Hepatocyte (in vitro differentiated cells): ENCODE data around the gene VPS37C. TPM values are rescaled to one million over a fixed set of nuclear protein-coding genes. Genes with fewer than 3 reads are reported as not detected.
A peak's percentile ranks its signal among the peaks of the same experiment; 100 is the strongest.
"Not testable (repeated sequence)": the region's sequence is repeated elsewhere in the genome, so short reads cannot be mapped to it uniquely, and the experiment has no call there.

ENCODE experiments used
- DNase-seq: peaks from one replicate; pipeline ENCODE4 v3.0.0-alpha.2; 2016; ENCODE audit warnings: low spot score
- H2AFZ ChIP-seq: fragments of 200-600 bp; sonication (generic); 2 replicates; pipeline ENCODE4 v1.6.0; 2016; ENCODE audit warnings: antibody characterized with exemption, mild to moderate bottlenecking
- H3K27ac ChIP-seq: fragments of 200-600 bp; sonication (generic); 2 replicates; pipeline ENCODE4 v1.5.1; 2016; ENCODE audit warnings: mild to moderate bottlenecking
- H3K27me3 ChIP-seq: fragments of 200-600 bp; sonication (generic); 2 replicates; pipeline ENCODE4 v1.6.1; 2016
- H3K36me3 ChIP-seq: fragments of 200-600 bp; sonication (generic); replicated peaks from 2 replicates; pipeline ENCODE4 v1.5.1; 2016; ENCODE audit warnings: low read depth; ENCODE audit not compliant: insufficient read depth
- H3K4me1 ChIP-seq: fragments of 200-600 bp; sonication (generic); 2 replicates; pipeline ENCODE4 v1.5.1; 2016; ENCODE audit warnings: mild to moderate bottlenecking, moderate library complexity; ENCODE audit not compliant: insufficient read depth
- H3K4me2 ChIP-seq: fragments of 200-600 bp; sonication (generic); 2 replicates; pipeline ENCODE4 v1.6.0; 2016
- H3K4me3 ChIP-seq: fragments of 200-600 bp; sonication (generic); 2 replicates; pipeline ENCODE4 v1.5.1; 2016; ENCODE audit warnings: mild to moderate bottlenecking
- H3K79me2 ChIP-seq: fragments of 200-600 bp; sonication (generic); 2 replicates; pipeline ENCODE4 v1.6.0; 2017; ENCODE audit warnings: mild to moderate bottlenecking
- H3K9me2 ChIP-seq: fragments of 200-600 bp; sonication (generic); replicated peaks from 2 replicates; pipeline ENCODE4 v1.6.0; 2017; ENCODE audit warnings: mild to moderate bottlenecking; ENCODE audit not compliant: insufficient read depth
- H3K9me3 ChIP-seq: fragments of 200-600 bp; sonication (generic); 2 replicates; pipeline ENCODE4 v1.5.1; 2016; ENCODE audit warnings: low read depth, mild to moderate bottlenecking
- H4K20me1 ChIP-seq: fragments of 200-600 bp; sonication (generic); 2 replicates; pipeline ENCODE4 v1.6.0; 2016; ENCODE audit warnings: mild to moderate bottlenecking; ENCODE audit not compliant: insufficient read depth, poor library complexity, severe bottlenecking
- EZH2 ChIP-seq: fragments of 200-600 bp; sonication (generic); IDR thresholded peaks from 2 replicates; pipeline ENCODE4 v1.6.1; 2016; ENCODE audit warnings: antibody characterized with exemption, mild to moderate bottlenecking, borderline replicate concordance
- EZH2phosphoT487 ChIP-seq: fragments of 200-600 bp; sonication (generic); IDR thresholded peaks from one replicate; pipeline ENCODE4 v1.6.1; 2018; ENCODE audit warnings: antibody characterized with exemption, mild to moderate bottlenecking, low read depth, moderate library complexity; ENCODE audit not compliant: unreplicated experiment, severe bottlenecking
- WGBS: methylation state at CpG from one replicate; pipeline ENCODE4 v1.1.6; 2016; ENCODE audit warnings: low lambda C conversion rate; ENCODE audit errors: missing lambda C conversion rate; 5-methylcytosine and 5-hydroxymethylcytosine counted together
- polyA plus RNA-seq: library from polyadenylated mRNA; unstranded; fragments of >200 nt; fragmentation: Nextera tagmentation; extraction: Ambion mirVana; gene quantifications from 2 replicates; pipeline ENCODE4 v1.2.1, GENCODE V29; 2016
- total RNA-seq: library from RNA; depleted of rRNA; stranded (reverse); fragments of >200 nt; gene quantifications from 2 replicates; pipeline ENCODE4 v1.2.3, GENCODE V29; 2014
- TF ChIP-seq, protein P1 (sequence below): fragments of 200-600 bp; sonication (generic); IDR thresholded peaks from 2 replicates; pipeline ENCODE4 v1.5.1; 2016; ENCODE audit warnings: antibody characterized with exemption, mild to moderate bottlenecking; ENCODE audit not compliant: poor library complexity

VPS37C gene
- total RNA-seq = 12.2 and 17.0 TPM in 2 replicates
- 23.0 and 26.6 TPM in 2 replicates for polyA plus RNA-seq

DNA sequence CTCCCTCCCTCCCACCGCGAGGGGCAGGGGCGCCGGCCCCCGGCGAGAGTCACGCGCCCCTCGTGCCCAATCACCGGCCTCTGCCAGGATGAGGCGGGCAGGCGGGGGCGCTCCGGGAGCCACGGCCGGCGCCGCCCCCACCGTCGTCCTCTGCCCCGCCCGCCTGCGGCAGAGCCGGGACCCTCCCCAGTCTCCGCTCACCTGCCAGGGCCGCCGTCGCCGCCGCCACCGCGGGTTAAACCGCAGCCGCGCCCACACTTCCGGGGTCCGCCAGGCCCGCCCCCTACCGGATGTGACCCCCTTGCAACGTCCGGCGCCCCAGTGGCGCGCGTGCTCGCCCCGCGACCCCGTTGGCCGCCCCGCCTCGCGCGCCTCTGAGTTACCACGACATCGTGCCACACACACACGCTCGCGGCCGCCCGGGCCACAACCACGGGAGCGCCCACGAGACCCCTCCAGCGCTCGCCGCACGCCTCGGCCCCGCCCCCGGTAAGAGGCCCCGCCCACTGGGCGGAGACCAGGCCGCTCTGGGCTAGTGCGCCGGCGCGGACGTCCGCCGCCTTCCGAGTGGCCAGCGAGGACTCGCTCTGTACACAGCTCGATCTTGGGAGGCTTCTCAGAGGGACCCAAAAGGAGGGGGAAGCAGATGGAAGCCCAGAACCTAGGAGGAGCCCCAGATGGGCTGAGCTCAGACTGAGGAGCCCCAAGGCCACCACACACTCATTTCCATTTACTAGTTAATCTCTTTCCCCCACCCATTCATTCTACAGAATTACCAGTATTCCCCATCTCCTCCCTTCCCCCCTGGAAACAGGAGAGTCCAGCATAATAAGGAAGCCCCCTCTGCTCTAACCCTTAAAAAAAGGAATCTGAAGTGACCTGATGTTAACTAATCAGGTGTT lies at the start of gene VPS37C:
TSS of gene VPS37C (minus strand) at position 237 of the 902 bp plus-strand sequence. CDS start 22,597 bp downstream, outside the sequence.
- H3K4me1 ChIP-seq = peaks cover 44% of the 10 kb centered on the region
- H3K27ac ChIP-seq = peak within 1 kb of the TSS; percentile 96
- H3K4me2 ChIP-seq = peak within 1 kb of the TSS; percentile 82
- TF ChIP-seq EZH2 = no peak
- no peak for TF ChIP-seq EZH2phosphoT487
- TF ChIP-seq, protein P1, sequence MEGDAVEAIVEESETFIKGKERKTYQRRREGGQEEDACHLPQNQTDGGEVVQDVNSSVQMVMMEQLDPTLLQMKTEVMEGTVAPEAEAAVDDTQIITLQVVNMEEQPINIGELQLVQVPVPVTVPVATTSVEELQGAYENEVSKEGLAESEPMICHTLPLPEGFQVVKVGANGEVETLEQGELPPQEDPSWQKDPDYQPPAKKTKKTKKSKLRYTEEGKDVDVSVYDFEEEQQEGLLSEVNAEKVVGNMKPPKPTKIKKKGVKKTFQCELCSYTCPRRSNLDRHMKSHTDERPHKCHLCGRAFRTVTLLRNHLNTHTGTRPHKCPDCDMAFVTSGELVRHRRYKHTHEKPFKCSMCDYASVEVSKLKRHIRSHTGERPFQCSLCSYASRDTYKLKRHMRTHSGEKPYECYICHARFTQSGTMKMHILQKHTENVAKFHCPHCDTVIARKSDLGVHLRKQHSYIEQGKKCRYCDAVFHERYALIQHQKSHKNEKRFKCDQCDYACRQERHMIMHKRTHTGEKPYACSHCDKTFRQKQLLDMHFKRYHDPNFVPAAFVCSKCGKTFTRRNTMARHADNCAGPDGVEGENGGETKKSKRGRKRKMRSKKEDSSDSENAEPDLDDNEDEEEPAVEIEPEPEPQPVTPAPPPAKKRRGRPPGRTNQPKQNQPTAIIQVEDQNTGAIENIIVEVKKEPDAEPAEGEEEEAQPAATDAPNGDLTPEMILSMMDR = peak; percentile 4
- H4K20me1 ChIP-seq = no peaks in the 10 kb centered on the region
- no peaks in the 10 kb centered on the region for H3K9me3 ChIP-seq
- peaks cover 47% of the 10 kb centered on the region for H3K79me2 ChIP-seq
- H3K36me3 ChIP-seq = no peaks in the 10 kb centered on the region
- DNase-seq = peak; percentile 94
- H3K4me3 ChIP-seq = peak within 1 kb of the TSS; percentile 14
- peak within 1 kb of the TSS; percentile 51 for H2AFZ ChIP-seq
- no peaks in the 10 kb centered on the region for H3K27me3 ChIP-seq
- H3K9me2 ChIP-seq = no peaks in the 10 kb centered on the region
- WGBS = 0% methylated on average over 16 of the region's 85 CpGs

DNA sequence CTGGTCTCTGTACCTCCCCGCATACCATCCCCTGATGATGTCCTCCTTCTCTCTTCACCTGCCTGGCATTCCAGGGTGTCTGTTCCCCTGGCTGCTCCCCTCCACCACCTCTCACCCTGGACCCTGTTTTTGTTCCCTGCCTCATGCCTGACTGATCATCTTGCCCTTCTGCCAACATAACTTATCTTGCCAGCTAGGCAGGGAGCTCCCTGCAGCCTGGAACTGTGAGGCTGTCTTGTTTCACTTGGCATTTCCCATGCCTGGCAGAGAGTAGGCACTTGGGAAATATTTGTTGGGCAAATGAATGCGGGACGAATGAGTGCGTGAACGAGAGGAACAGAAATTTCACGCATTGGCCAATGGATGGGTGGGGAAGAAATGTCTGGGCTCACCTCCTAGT lies 49.4 kb upstream of the VPS37C start:
- H3K27me3 ChIP-seq, H3K4me2 ChIP-seq, H3K4me1 ChIP-seq, H3K79me2 ChIP-seq, H3K9me3 ChIP-seq, H2AFZ ChIP-seq, H3K27ac ChIP-seq, H3K4me3 ChIP-seq, H3K9me2 ChIP-seq, DNase-seq, H4K20me1 ChIP-seq, H3K36me3 ChIP-seq: not testable (repeated sequence)
- no CpG with 5 or more reads among the region's 6 CpGs for WGBS

DNA sequence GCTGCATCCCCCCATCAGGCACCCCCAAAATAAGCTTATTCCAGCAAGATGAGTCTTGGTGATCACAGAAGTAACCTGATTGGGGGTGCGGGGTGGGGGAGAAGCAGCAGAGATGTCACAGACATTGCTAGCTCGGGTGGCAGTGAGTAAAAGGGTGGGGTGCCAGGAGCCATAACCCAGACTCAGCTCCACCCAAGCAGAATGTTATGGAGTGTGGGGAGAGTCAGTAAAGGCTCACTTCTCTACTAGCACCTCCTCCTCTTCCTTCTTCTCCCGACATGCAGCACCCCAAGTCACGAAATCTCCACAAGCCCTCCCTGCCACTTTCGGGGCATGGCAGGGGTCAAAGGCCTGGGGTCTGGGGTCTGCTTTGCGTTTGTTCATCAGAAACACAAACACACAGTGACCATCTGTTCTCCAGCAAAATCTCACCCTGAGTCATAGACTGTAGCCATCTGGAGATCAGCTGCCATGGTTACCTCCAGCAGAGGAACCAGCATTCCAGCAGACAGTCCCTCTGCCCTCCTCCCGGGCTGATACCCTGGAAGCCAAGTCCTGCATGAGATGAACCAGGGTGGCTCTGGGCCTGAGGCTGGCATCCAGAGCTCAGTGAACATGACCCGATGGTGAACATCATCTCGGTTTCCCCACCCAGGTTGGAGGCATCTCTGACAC lies 46.5 kb upstream of the VPS37C start:
- not testable (repeated sequence) for H3K27me3 ChIP-seq, H3K4me2 ChIP-seq, H3K4me3 ChIP-seq, H3K9me2 ChIP-seq, H3K79me2 ChIP-seq, H3K36me3 ChIP-seq, H3K4me1 ChIP-seq, H3K27ac ChIP-seq, H4K20me1 ChIP-seq, H2AFZ ChIP-seq, H3K9me3 ChIP-seq, DNase-seq
- WGBS = no CpG with 5 or more reads among the region's 9 CpGs

DNA sequence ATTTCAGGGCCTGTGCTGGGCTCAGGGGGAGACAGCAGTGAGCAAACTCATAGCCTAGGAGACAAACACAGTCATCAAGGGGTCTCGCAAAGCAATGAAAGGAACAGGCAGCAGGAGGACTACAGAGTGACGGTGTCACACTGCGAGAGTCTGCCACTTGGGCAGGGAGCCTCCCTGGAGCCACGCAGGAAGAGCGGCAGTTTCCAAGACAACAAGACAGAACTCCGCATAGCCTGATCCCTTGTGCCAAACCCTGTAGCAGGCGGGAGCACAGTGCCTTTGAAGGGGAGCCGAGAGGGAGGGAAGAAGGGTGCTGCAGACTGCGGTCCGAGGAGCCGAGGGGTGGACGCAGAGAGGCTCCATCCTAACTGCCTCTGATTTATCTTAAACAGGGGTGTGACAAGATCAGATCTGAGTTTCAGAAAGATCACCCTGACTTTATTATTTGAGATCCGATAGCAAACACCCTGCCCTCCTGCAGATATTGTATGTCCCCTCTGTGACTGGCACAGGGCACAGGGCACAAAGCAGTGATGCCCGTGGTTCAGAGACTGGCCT lies 43.4 kb upstream of the VPS37C start:
- H3K36me3 ChIP-seq, DNase-seq, H3K4me3 ChIP-seq, H3K4me2 ChIP-seq, H3K79me2 ChIP-seq, H3K27me3 ChIP-seq, H3K4me1 ChIP-seq, H3K9me2 ChIP-seq, H3K9me3 ChIP-seq, H2AFZ ChIP-seq, H3K27ac ChIP-seq, H4K20me1 ChIP-seq: not testable (repeated sequence)
- 83% methylated on average over 14 of the region's 14 CpGs for WGBS

DNA sequence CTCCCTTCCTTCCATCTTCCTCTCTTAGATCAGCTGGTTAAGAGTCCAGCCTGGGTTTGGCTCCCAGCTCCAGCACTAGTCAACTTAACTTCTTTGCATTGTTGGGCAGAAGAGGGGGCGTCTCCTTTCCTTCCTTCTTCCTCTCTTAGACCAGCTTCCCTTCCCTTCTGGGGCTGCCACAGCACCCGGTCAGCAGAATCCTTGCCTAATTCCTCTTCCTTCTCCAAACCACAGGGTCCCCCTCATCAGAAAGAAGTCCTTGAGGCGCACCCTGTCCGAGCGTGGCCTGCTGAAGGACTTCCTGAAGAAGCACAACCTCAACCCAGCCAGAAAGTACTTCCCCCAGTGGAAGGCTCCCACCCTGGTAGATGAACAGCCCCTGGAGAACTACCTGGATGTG lies 42.6 kb upstream of the VPS37C start:
- H3K4me2 ChIP-seq, H3K36me3 ChIP-seq, H3K4me1 ChIP-seq, H3K9me3 ChIP-seq, DNase-seq, H3K27me3 ChIP-seq, H3K79me2 ChIP-seq, H2AFZ ChIP-seq, H4K20me1 ChIP-seq, H3K4me3 ChIP-seq, H3K27ac ChIP-seq, H3K9me2 ChIP-seq: not testable (repeated sequence)
- no CpG with 5 or more reads among the region's 5 CpGs for WGBS

DNA sequence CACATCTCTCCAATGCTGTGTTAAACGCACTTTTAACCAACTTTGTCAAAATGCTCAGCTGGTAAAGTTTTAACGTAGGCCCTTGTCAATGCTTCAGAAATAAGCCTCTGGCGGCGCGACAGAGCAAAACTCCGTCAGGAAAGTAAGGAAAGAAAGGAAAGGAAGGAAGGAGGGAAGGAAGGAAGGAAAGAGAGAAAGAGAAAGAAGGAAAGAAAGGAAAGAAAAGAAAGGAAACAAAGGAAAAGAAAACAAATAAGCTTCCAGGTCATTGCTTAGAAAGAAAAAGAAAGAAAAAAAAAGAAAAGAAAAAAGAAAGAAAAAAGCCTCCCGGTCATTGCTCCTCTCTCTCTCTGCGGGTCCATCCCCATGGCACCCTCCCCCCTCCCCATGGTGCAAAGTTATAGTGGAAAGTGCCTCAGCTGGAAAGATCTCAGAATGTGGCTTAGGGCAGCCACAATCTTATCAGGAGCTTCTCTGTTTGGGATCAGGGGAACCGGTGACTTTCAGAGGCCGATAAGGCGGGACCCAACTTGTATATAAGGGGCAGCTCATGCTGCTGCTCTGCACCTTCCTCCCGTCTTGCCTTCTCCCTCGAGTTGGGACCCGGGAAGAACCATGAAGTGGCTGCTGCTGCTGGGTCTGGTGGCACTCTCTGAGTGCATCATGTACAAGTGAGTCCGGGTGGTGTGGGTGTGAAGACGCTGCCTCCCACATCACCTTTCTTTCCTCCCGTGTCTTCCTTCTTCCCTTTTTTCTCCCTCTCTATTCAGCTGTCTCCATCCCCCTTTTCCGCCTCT lies 41.9 kb upstream of the VPS37C start, which contains the start of gene PGA3:
TSS of gene PGA3 (plus strand) at position 566 of the 797 bp plus-strand sequence. CDS start at position 616, 50 bp downstream.
- DNase-seq = not testable (repeated sequence)

More for the DNA sequence above, 41.9 kb upstream of the VPS37C start, which contains the start of gene PGA3:
- H3K27me3 ChIP-seq, H4K20me1 ChIP-seq, H3K4me1 ChIP-seq, H3K9me3 ChIP-seq, H3K4me3 ChIP-seq, H3K36me3 ChIP-seq, H3K9me2 ChIP-seq, H3K79me2 ChIP-seq, H3K4me2 ChIP-seq, H3K27ac ChIP-seq, H2AFZ ChIP-seq: not testable (repeated sequence)
- WGBS = 55% methylated on average over 16 of the region's 18 CpGs
